Activated CD4-positive, alpha-beta T cell treated with anti-CD3 and anti-CD28 coated beads, Interleukin-2, Interleukin-4, amounts not matched to agents 100 ng/mL and 50 ng/mL, durations not matched to agents 16 hours and 8 hours (primary cell): Measurements from ENCODE around the gene SPTBN4.
"Not testable (repeated sequence)": the region's sequence is repeated elsewhere in the genome, so short reads cannot be mapped to it uniquely, and the experiment has no call there.

Experiments used
- DNase-seq: peaks from one replicate; pipeline ENCODE4 v3.0.0-alpha.2; 2020; ENCODE audit warnings: low spot score

SPTBN4 gene

DNA sequence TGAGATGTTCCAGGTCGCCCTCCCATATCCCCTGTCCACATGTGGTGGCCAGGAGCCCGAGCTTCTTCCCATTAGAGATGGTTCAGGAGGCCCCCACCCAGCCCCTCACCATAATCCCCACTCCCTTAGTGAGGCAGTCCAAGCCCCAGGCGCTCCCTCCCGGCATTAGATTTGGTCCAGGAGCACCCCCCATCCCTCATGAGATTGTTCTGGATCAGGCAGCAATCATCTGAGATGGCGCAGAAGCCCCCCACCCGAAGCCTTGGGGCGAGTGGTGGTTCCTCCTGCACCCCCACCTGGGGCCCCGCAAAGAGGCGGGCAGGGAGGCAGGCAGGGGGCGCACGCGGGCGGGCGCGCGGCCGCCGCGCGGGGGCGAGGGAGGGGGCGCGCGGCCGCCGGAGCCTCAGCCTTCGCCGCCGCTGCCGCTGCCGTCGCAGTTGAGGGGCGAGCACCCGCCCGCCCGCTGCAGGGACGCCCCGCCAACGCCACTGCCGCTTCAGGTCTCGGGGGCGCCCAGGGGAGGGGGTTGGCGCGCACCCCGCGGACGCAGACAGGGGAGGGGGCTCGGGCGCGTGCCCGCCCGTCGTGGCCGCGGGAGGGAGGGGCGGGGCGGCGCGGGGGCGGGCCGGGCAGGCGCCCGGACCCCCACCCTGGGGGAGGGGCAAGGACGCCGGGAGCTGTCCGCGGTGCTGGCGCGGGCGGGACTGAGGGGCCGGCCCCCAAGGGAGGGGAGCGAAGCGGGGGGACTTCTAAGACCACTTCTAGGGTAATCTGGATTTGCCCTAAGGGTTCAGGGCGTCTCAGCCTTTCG is 63.5 kb downstream of the SPTBN4 start:
- DNase-seq: no peak

- DNase-seq: no peak
Measured at GRCh38 chr19:40533508-40533907, 66.7 kb downstream of the SPTBN4 start.

- DNase-seq: no peak
Measured at GRCh38 chr19:40534148-40534547, 67.3 kb downstream of the SPTBN4 start.

DNA sequence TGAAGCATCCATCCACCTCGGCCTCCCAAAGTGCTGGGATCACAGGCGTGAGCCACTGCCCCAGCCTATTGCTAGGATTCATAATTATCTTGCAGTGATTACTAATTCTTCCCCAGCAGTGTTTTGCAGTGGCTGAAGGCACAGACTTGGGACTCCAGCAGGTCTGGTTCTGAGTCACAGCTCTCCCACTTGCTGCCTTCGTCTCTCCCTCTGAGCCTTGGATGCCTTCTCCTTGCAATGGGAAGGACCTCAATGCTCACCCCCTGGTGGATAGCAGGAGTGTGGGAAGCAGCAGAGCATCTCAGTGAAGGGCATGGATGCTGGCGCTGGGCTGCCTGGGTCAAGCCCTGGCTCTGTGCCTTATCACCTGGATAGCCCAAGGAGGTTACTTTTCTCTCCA is 72.3 kb downstream of the SPTBN4 start:
- no peak for DNase-seq

DNA sequence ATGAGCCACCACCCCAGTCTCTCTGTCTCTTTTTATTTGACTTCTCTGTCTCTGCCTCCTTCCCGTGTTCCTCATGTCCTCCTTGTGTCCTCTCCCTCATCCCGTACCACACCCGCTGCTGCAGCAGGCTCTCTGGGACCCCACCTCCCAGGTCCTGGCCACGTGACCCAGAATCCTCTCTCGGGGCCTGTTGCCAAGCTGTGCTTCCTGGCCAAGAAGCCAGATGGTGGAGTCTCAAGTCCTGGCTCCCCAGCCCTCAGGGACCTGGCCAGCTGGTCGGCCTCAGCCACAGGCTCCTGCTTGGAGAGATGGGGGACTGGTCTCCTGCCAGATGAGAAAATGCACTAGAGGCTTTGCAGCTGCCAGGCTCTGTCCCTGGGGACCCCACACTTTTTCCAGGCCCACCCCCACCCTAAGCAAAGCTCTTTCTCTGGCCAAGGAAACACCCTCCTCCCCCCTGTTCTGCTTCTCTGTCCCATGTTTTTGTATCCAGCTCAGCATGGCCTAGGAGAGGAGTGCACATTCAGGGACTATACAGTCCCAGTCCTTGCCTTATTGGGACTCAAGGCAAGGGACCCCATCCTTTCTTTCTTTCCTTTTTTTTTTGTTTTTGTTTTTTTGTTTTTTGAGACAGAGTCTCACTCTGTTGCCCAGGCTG is 75.5 kb downstream of the SPTBN4 start:
- no peak for DNase-seq

DNA sequence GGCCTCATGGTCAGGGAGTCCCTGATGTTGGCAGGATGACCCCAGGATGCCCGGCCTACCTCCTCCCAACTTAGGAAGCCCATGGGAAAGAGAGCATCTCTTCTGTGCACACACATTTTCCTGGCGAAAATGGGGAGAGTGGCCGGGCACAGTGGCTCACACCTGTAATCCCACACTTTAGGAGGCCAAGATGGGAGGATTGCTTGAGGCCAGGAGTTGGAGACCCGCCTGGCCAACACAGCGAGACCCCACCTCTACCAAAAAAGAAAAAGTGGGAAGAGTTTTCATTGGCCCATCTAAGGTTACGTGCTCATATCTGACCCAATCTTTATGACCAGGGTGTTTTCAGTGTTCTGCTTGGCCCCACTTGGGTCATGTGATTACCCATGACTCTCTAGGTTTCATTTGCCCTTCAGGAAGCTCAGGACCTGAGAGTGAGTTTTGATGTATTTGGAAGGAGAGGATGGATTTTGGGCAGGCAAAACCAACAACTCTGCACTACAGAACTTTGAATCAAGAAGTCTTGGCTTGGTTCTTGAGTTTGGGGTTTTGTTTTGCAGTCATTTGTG is 76.3 kb downstream of the SPTBN4 start:
- no peak for DNase-seq

- DNase-seq: not testable (repeated sequence)
Measured at GRCh38 chr19:40546153-40546841, 79.5 kb downstream of the SPTBN4 start.

DNA sequence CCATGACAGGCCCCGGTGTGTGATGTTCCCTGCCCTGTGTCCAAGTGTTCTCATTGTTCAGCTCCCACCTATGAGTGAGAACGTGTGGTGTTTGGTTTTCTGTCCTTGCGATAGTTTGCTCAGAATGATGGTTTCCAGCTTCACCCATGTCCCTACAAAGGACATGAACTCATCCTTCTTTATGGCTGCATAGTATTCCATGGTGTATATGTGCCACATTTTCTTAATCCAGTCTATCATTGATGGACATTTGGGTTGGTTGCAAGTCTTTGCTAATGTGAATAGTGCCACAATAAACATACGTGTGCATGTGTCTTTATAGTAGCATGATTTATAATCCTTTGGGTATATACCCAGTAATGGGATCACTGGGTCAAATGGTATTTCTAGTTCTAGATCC is 80.4 kb downstream of the SPTBN4 start:
- DNase-seq: not testable (repeated sequence)

- no peak for DNase-seq
Measured at GRCh38 chr19:40547836-40548235, 81.0 kb downstream of the SPTBN4 start.

GRCh38 chr19:40549007-40549708 is 82.4 kb downstream of the SPTBN4 start:
- peak; percentile 64 for DNase-seq

- no peak for DNase-seq
Measured at GRCh38 chr19:40550951-40551350, 84.2 kb downstream of the SPTBN4 start.

DNA sequence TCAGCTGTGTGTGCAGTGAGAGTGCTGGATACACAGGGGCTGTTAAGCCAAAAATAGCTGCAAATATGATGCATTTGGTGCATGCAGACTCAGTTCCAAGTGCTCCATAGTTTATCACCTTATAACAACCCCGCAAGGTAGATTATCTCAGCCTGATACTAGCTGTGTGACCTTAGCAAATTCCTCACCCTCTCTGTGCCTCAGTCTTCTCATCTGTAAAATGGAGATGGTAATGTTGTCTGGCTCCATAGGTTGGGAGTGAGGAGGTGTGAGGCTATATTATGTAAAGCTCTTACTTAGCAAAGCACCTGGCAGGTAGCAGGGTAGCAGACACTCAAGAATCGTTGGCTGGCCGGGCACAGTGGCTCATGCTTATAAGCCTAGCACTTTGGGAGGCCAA is 86.0 kb downstream of the SPTBN4 start:
- DNase-seq: no peak

GRCh38 chr19:40553885-40554857 is 87.4 kb downstream of the SPTBN4 start:
- DNase-seq: no peak

DNA sequence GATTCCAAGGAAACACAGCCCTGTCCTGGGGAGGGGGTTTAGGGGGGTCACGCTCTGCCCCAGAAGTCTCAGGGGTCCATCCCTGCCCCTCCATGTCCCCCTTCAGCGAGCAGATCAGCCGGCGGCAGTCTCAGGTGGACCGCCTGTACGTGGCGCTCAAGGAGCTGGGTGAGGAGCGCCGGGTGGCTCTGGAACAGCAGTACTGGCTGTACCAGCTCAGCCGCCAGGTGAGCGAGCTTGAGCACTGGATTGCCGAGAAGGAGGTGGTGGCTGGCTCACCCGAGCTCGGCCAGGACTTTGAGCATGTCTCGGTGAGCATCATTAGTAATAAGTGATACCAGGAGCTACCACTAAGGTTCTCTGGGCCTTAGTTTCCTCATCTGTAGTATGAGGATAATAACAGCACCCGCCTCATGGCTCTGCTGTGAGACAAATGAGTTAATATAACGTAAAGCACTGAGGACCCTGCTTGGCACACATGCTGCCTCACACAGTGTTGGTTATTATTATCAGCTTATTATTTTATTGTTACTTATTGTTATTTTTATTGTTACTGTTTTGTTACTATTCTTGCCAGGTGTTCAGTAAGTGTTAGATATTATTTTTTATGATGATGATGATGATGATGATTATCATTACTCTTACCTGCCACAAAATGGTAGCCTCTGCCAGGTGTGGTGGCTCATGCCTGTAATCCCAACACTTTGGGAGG is 89.3 kb downstream of the SPTBN4 start:
- no peak for DNase-seq

- DNase-seq: no peak
Measured at GRCh38 chr19:40556953-40557530, 90.2 kb downstream of the SPTBN4 start.

GRCh38 chr19:40559394-40559793 is 92.6 kb downstream of the SPTBN4 start:
- no peak for DNase-seq

GRCh38 chr19:40560092-40560507 is 93.3 kb downstream of the SPTBN4 start:
- no peak for DNase-seq

DNA sequence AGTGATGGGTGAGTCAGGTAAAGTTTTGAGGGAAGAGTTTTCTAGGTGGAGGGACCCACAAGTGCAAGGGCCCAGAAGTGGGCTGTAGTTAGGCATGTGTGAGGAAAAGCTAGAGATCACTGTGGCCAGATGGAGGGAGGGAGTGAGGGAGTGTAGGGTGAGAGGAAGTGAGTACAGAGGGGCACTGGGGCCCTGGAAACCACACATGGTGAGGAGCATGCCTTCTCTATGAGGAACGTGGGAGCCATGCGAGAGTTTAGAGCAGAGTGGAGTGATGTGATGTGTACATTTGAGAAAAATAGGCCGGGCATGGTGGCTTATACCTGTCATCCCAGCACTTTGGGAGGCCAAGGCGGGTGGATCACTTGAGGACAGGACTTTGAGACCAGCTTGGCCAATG is 95.1 kb downstream of the SPTBN4 start:
- DNase-seq: no peak

- DNase-seq: not testable (repeated sequence)
Measured at GRCh38 chr19:40564535-40564934, 97.7 kb downstream of the SPTBN4 start.

GRCh38 chr19:40565355-40565754 is 98.6 kb downstream of the SPTBN4 start:
- DNase-seq: no peak
